Effector memory CD4-positive, alpha-beta T cell (primary cell): ENCODE data around the gene IER5.

Experiments
- DNase-seq, 3 donors: peaks; one replicate each; pipeline ENCODE4 v3.0.0-alpha.2; 2020
- H3K27ac ChIP-seq: 2 replicates; pipeline ENCODE4 v1.7.0; 2013; ENCODE audit warnings: mild to moderate bottlenecking, low read length, moderate library complexity; ENCODE audit not compliant: insufficient read depth, poor library complexity, severe bottlenecking
- H3K27me3 ChIP-seq: replicated peaks from 2 replicates; pipeline ENCODE4 v1.7.0; 2013; ENCODE audit warnings: mild to moderate bottlenecking, low read length; ENCODE audit not compliant: insufficient read depth, control insufficient read depth, poor library complexity, severe bottlenecking
- H3K36me3 ChIP-seq: 2 replicates; pipeline ENCODE4 v1.7.0; 2013; ENCODE audit warnings: mild to moderate bottlenecking, low read length, moderate library complexity; ENCODE audit not compliant: control insufficient read depth, insufficient read depth
- H3K4me1 ChIP-seq: 2 replicates; pipeline ENCODE4 v1.7.0; 2013; ENCODE audit warnings: low read length, mild to moderate bottlenecking; ENCODE audit not compliant: control insufficient read depth, insufficient read depth, poor library complexity, severe bottlenecking
- H3K4me3 ChIP-seq: 2 replicates; pipeline ENCODE4 v1.7.0; 2013; ENCODE audit warnings: low read length, low read depth, mild to moderate bottlenecking; ENCODE audit not compliant: insufficient read depth, poor library complexity, severe bottlenecking
- H3K9me3 ChIP-seq: 2 replicates; pipeline ENCODE4 v1.7.0; 2013; ENCODE audit warnings: mild to moderate bottlenecking, low read length, moderate library complexity; ENCODE audit not compliant: control insufficient read depth

The IER5 gene

DNA sequence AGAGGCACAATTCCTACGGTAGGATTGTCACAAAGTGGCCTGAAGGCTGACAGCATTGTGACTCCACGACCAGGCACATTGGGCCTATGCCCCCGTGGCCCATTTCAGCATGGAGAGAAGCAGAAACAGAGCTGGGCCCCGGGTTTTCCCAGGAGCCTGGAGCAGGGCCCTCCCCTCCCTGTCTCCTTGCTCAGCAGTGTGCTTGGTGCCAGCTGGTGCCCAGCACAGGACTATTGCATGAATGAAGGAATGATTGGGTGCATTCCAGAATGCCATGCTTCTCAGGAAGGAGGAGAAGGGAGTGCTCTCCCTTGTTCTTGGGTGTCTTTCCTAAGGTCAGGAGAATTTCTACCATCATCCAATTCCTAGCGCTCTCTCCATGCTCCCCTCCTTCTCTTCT is 33.7 kb downstream of the IER5 start:
- H3K4me3 ChIP-seq: no peak overlapping the region
- no peaks in the 10 kb centered on the region for H3K4me1 ChIP-seq
- no peak overlapping the region for H3K27ac ChIP-seq
- no peak for DNase-seq
- H3K9me3 ChIP-seq: no peaks in the 10 kb centered on the region
- no peaks in the 10 kb centered on the region for H3K36me3 ChIP-seq
- no peaks in the 10 kb centered on the region for H3K27me3 ChIP-seq

DNA sequence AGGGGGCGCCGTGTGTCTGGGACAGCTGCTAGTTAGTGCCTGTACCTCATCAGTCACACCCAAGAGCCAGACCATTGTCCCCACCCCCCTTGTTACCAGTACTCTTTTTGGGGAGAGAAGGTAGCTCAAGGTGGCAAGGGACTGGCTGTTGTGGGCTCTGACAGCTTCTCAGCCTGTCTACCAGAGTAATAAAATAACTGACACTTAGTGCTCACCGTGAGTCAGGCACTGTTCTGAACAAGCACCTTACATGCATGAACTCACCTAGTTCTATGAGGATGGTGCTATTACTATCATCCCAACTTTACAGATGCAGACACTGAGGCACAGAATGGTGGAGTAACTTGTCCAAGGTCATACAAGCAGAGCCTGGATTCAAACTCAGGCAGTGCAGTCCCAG is 34.7 kb downstream of the IER5 start:
- no peak overlapping the region for H3K4me3 ChIP-seq
- H3K9me3 ChIP-seq: no peaks in the 10 kb centered on the region

DNA sequence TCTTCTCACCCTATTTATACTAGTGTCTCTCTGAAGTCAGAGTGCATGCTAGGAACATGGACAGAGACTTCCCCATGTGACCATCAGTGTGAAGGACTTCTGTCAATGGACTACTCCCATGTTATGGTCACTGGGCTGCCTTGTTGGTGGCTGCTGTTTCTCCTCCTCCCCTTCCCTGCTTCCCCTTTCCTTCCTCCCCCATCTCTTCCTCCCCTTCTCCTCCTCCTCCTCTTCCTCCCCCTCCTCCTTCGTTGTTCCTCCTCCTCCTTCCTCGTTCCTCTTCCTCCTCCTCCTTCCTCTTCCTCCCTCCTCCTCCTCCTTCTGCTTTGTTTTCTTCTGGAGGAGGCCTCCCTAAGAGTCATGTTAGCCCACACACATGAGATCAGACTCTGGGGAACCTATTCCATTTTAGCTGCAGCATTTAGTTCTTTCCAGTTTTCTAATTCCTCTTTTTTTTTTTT is 35.8 kb downstream of the IER5 start:
- no peak overlapping the region for H3K27ac ChIP-seq
- H3K4me1 ChIP-seq: no peaks in the 10 kb centered on the region
- no peaks in the 10 kb centered on the region for H3K27me3 ChIP-seq
- H3K36me3 ChIP-seq: no peaks in the 10 kb centered on the region
- H3K9me3 ChIP-seq: no peaks in the 10 kb centered on the region
- no peak overlapping the region for H3K4me3 ChIP-seq
- DNase-seq: no peak

More for the DNA sequence above, 34.7 kb downstream of the IER5 start:
- H3K27me3 ChIP-seq: no peaks in the 10 kb centered on the region
- H3K36me3 ChIP-seq: no peaks in the 10 kb centered on the region
- no peak for DNase-seq
- no peak overlapping the region for H3K27ac ChIP-seq
- no peaks in the 10 kb centered on the region for H3K4me1 ChIP-seq

DNA sequence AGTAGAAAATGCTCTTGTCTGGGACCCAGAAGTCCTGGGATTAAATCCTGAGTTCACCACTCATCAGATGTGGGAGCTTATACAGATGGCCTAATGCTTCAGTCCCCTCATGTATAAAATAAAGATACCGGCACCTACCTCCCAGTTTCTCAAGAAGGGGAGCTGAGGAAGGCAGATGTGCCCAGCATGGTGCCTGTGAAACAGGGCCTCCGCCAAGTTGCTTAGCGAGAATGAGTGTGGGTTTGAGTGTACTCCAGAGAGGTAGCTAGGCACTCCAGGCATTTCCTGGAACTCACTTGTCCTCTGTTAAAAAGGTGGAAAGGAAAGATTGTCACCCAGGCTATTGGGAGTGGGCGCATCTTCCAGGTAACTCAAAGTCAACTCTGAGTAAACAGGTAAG is 37.8 kb downstream of the IER5 start:
- Histone ChIP-seq H3K9me3 (no peaks in the 10 kb centered on the region), H3K4me1 (no peaks in the 10 kb centered on the region), H3K36me3 (no peaks in the 10 kb centered on the region), H3K4me3 (no peak overlapping the region), H3K27ac (no peak overlapping the region), H3K27me3 (no peaks in the 10 kb centered on the region)
- no peak for DNase-seq

DNA sequence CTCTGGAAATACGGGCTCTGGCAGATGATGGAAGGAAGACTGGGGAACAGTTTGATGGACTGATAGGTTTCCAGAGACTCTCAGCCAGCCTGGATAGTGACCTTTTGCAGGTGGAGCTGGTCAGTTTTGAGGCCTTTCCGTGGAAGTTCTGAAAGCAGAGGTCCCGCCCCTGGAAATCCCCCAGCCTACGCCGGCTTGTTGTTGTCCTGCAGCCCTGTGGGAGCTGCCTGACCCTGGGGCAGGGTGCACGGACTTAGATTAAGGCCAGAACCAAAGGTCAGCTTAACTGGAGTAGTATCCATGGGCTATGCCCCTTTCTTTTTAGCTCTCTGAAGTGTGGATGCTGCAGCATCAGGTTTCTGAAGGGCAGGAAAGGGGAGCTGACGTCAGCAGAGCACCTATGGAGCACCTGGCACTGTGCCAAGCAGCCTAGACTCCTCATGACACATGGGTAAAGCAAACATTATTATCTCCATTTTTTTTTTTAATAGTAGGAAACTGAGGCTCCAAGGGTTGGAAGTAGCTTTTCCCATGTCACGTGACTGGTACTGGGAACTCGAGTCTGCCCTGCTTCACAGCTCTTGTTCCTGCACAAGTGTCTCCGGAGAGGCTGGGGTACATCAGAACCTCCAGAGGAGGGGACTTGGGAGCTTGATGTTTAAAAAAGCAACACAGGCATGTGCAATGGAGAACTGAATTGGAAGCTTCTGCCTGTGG is 38.5 kb downstream of the IER5 start:
- H3K4me3 ChIP-seq: no peak overlapping the region
- no peaks in the 10 kb centered on the region for H3K36me3 ChIP-seq
- H3K27me3 ChIP-seq: no peaks in the 10 kb centered on the region
- no peak overlapping the region for H3K27ac ChIP-seq
- no peaks in the 10 kb centered on the region for H3K9me3 ChIP-seq
- no peaks in the 10 kb centered on the region for H3K4me1 ChIP-seq
- DNase-seq: no peak

DNA sequence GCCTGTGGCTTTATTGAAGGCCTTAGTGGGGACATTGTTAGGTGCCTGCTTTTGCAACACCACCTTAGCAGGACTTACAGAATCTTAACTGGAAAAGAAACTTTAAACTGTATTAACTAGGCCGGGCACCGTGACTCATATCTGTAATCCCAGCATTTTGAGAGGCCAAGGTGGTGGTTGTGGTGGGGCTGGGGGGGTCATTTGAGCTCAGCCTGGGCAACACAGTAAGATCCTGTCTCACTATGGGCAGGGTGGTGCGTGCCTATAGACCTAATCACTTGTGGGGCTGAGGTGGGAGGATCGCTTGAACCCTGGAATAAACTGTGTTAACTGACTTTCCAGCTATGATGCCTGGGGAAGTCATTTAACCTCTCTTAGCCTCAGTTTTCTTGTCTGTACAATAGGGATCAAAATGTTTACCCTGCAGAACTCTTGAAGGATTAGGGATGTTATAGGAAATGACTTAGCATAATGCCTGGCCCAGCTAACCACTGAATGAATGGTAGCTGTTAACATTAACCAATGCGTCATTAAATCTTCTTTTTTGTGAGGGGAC is 39.5 kb downstream of the IER5 start:
- Histone ChIP-seq H3K36me3 (no peaks in the 10 kb centered on the region), H3K27ac (no peak overlapping the region), H3K9me3 (no peaks in the 10 kb centered on the region), H3K4me1 (no peaks in the 10 kb centered on the region), H3K27me3 (no peaks in the 10 kb centered on the region), H3K4me3 (no peak overlapping the region)
- no peak for DNase-seq

DNA sequence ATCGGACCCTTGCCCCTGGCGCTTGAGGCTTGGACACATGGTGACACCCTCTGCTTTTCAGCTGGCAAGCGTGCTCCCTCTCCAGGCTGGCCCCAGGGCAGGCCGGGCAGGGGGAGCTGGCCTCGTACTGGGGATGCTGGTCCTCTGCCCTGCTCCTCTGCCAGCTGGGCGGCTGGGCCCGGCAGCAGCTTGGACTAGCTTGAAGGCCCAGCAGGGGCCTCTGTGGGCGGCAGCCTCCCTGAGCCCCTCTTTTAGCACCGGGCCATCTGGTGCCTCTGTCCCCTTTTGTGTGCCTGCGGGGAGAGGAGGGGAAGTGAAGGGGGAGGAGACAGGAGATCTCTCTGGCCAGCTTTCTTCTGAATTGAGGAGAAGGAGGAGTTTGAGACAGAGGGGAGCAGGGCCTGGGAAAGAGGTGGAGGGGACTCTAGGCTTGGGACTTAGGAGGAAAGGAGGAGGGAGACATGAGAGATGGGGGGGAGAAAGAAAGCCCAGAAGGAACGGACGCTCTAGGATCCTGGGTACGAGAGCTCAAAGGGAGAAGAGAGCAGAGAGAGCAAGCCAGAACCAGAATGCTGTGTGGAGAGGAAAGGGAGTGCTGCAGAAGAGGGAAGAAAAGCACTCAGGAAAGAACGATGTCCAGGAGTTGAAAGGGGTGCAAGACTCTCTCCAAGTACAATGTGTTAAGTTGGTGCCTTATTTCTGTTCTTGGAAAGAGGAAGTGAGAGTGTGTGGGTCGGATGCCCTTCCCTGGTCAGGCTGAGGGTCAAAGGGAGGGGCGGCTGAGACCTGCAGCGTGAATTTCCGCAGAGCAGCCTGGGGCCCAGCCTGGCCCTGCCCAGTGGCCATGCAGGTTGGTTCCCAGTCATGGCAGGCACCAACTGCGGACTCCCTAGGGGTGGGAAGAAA is 40.3 kb downstream of the IER5 start:
- no peaks in the 10 kb centered on the region for H3K4me1 ChIP-seq
- DNase-seq: no peak
- no peak overlapping the region for H3K27ac ChIP-seq
- H3K4me3 ChIP-seq: no peak overlapping the region
- no peaks in the 10 kb centered on the region for H3K36me3 ChIP-seq
- no peaks in the 10 kb centered on the region for H3K27me3 ChIP-seq
- no peaks in the 10 kb centered on the region for H3K9me3 ChIP-seq

DNA sequence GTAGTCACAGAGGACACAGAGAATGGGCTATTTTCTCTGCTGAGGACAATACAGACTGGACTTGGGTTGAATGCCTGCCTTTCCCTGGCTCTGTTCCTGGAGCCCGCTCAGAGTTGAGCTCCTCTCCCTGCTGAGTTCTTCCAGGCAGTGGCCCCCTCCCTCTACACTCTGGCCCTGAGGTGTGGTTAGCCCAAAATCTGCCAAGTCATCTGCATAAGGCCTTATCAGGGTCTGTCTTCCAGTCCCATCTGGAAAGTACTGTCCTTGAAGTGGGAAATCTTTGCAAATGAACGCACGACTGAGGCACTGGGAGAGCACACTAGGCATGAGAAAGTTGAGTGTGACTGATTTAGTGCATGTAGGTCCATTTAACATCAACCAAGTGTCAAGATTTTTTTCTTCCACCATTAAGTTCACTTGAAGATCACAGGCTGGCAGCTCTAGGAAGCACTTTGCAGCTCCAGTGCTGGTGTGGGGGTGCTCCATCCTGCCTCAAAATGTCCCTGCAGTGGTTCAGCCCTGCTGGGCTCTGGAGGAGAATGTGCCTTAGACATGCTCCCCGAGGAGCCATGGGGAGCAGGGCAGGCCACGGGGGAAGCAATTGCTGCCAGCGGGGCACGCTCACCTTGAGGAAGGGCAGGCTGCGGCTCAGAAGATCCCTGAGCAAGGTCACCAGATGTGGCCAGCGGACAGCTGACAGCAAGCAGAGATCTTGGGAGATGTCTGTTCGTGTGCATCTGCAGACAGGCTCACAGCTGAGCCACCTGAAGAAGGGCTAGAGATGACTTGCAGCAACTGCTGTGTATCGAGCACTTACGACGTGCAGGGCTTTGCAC is 41.5 kb downstream of the IER5 start:
- DNase-seq: no peak
- Histone ChIP-seq H3K9me3 (no peaks in the 10 kb centered on the region), H3K36me3 (no peaks in the 10 kb centered on the region), H3K27ac (no peak overlapping the region), H3K4me3 (no peak overlapping the region), H3K27me3 (no peaks in the 10 kb centered on the region), H3K4me1 (peaks cover 6% of the 10 kb centered on the region)

DNA sequence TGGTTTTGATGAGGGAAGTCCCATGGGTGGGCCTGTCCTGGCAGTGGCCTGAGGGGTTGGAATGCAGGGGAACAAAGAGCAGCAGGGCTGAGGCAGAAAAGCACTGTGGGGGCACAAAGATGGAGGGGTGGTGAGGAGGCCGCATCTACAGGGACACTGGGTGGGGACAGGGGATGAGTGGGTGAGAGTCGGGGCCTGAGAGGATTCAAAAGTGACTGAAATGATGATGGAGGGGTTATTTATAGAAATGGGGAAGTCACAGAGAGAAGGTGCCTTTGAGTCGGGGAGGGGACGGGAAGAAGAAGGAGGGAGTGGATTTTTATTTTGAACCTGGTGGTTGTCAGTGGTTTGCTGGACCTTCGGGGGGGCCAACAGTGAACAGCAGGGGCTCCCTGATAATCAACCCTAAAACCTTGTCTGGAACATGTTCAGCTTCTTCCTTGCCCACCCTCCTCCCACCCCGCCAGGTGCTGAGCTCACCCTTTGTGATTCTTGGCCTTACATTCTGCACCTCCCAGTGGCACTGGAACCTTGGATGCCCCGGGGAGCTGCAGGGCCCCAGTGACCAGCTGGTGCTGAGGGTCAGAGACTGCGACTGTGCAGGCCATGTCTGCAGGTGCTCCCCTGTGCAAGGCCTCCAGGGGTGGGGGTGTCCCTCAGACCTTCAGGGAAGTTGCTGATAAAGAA is 42.9 kb downstream of the IER5 start:
- DNase-seq: no peak
- H3K4me1 ChIP-seq: peaks cover 9% of the 10 kb centered on the region
- H3K27ac ChIP-seq: no peak overlapping the region
- H3K4me3 ChIP-seq: no peak overlapping the region
- H3K27me3 ChIP-seq: no peaks in the 10 kb centered on the region
- H3K9me3 ChIP-seq: no peaks in the 10 kb centered on the region
- H3K36me3 ChIP-seq: no peaks in the 10 kb centered on the region
